ENCODE measurements around the gene METTL8.

- no peak for TF ChIP-seq CTCF (IDR thresholded peaks at IDR 0.05)
- TF ChIP-seq POLR2A (IDR thresholded peaks at IDR 0.05) = no peak
These were observed 110.9 kb downstream of the METTL8 start for GRCh38 chr2:171322928-171323327.
